ENCODE data around the gene CNNM1. TPM values are rescaled to one million over a fixed set of nuclear protein-coding genes. Genes with fewer than 3 reads are reported as not detected.
A peak's percentile ranks its signal among the peaks of the same experiment; 100 is the strongest.

The CNNM1 gene
- total RNA-seq, 1 experiment from 2014 or later = 0.03 TPM

GRCh38 chr10:99426689-99427088, 97.5 kb downstream of the CNNM1 start:
- in situ Hi-C loops (cut with HindIII; ENCODE audit: low pct_unique_long_range_greater_than_20kb, low sequenced_read_pairs) = no loop called here
- no peak for DNase-seq (ENCODE audit: low read depth, low spot score)

GRCh38 chr10:99427566-99428190, 98.5 kb downstream of the CNNM1 start:
- DNase-seq (ENCODE audit: low read depth, low spot score) = no peak
- in situ Hi-C loops (cut with HindIII; ENCODE audit: low pct_unique_long_range_greater_than_20kb, low sequenced_read_pairs) = no loop called here

- in situ Hi-C loops (cut with HindIII; ENCODE audit: low pct_unique_long_range_greater_than_20kb, low sequenced_read_pairs) = no loop called here
- DNase-seq (ENCODE audit: low read depth, low spot score) = no peak
Observed at GRCh38 chr10:99429517-99430095, 100.5 kb downstream of the CNNM1 start.

- in situ Hi-C loops (cut with HindIII; ENCODE audit: low pct_unique_long_range_greater_than_20kb, low sequenced_read_pairs) = no loop called here
- DNase-seq (ENCODE audit: low read depth, low spot score) = no peak
Observed at GRCh38 chr10:99430116-99430450, 100.9 kb downstream of the CNNM1 start.

GRCh38 chr10:99430451-99431189, 101.5 kb downstream of the CNNM1 start, which contains the start of gene GOT1:
TSS of gene GOT1 (minus strand) at chr10:99430624. CDS start at chr10:99430565, 59 bp downstream.
- in situ Hi-C loops (cut with HindIII; ENCODE audit: low pct_unique_long_range_greater_than_20kb, low sequenced_read_pairs) = no loop called here

GRCh38 chr10:99431190-99431760, 102.1 kb downstream of the CNNM1 start:
- in situ Hi-C loops (cut with HindIII; ENCODE audit: low pct_unique_long_range_greater_than_20kb, low sequenced_read_pairs) = no loop called here

More at GRCh38 chr10:99430451-99431189, 101.5 kb downstream of the CNNM1 start, which contains the start of gene GOT1:
- DNase-seq (ENCODE audit: low read depth, low spot score) = peak; percentile 99

GRCh38 chr10:99432047-99432446, 102.9 kb downstream of the CNNM1 start:
- in situ Hi-C loops (cut with HindIII; ENCODE audit: low pct_unique_long_range_greater_than_20kb, low sequenced_read_pairs) = no loop called here
- DNase-seq (ENCODE audit: low read depth, low spot score) = no peak

More at GRCh38 chr10:99431190-99431760, 102.1 kb downstream of the CNNM1 start:
- DNase-seq (ENCODE audit: low read depth, low spot score) = peak; percentile 37

GRCh38 chr10:99432881-99433280, 103.7 kb downstream of the CNNM1 start:
- DNase-seq (ENCODE audit: low read depth, low spot score) = no peak
- in situ Hi-C loops (cut with HindIII; ENCODE audit: low pct_unique_long_range_greater_than_20kb, low sequenced_read_pairs) = no loop called here

GRCh38 chr10:99433378-99434020, 104.3 kb downstream of the CNNM1 start:
- DNase-seq (ENCODE audit: low read depth, low spot score) = no peak
- in situ Hi-C loops (cut with HindIII; ENCODE audit: low pct_unique_long_range_greater_than_20kb, low sequenced_read_pairs) = no loop called here

- in situ Hi-C loops (cut with HindIII; ENCODE audit: low pct_unique_long_range_greater_than_20kb, low sequenced_read_pairs) = no loop called here
- peak; percentile 63 for DNase-seq (ENCODE audit: low read depth, low spot score)
Observed at GRCh38 chr10:99435986-99436638, 107.0 kb downstream of the CNNM1 start.

GRCh38 chr10:99438890-99439289, 109.7 kb downstream of the CNNM1 start:
- in situ Hi-C loops (cut with HindIII; ENCODE audit: low pct_unique_long_range_greater_than_20kb, low sequenced_read_pairs) = no loop called here
- DNase-seq (ENCODE audit: low read depth, low spot score) = no peak

GRCh38 chr10:99442394-99442793, 113.2 kb downstream of the CNNM1 start:
- in situ Hi-C loops (cut with HindIII; ENCODE audit: low pct_unique_long_range_greater_than_20kb, low sequenced_read_pairs) = no loop called here
- DNase-seq (ENCODE audit: low read depth, low spot score) = no peak

GRCh38 chr10:99443500-99443899, 114.3 kb downstream of the CNNM1 start:
- no peak for DNase-seq (ENCODE audit: low read depth, low spot score)
- in situ Hi-C loops (cut with HindIII; ENCODE audit: low pct_unique_long_range_greater_than_20kb, low sequenced_read_pairs) = no loop called here

Other genes with a start within 250 kb of the CNNM1 start
- gene HPSE2, start 93.5 kb upstream of the CNNM1 start, total RNA-seq (2014; rRNA removed; shearing (Covaris generic)) = 0.03 TPM in 2 replicates
- gene GOT1, start 101.3 kb downstream of the CNNM1 start, total RNA-seq (2014; rRNA removed; shearing (Covaris generic)) = 32.4 and 37.0 TPM in 2 replicates
- gene NKX2-3, start 203.6 kb downstream of the CNNM1 start, total RNA-seq (2014; rRNA removed; shearing (Covaris generic)) = 0.19 and 0.24 TPM in 2 replicates